ENCODE data around the gene ADAMTSL5.

Gene ADAMTSL5

DNA sequence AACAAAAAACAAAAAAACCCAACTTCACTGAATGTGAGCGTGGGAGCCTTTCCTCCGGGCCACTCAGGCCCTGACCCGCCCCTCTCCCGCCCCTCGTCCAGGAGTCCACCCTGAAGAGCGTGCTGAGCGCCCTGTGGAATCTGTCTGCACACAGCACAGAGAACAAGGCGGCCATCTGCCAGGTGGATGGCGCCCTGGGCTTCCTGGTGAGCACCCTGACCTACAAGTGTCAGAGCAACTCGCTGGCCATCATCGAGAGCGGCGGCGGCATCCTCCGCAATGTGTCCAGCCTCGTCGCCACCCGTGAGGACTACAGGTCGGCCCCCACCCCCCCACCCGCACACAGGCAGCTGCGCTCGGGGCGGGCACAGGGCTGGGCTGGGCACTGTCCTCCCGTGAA is 51.0 kb downstream of the ADAMTSL5 start:
- no peak for DNase-seq

DNA sequence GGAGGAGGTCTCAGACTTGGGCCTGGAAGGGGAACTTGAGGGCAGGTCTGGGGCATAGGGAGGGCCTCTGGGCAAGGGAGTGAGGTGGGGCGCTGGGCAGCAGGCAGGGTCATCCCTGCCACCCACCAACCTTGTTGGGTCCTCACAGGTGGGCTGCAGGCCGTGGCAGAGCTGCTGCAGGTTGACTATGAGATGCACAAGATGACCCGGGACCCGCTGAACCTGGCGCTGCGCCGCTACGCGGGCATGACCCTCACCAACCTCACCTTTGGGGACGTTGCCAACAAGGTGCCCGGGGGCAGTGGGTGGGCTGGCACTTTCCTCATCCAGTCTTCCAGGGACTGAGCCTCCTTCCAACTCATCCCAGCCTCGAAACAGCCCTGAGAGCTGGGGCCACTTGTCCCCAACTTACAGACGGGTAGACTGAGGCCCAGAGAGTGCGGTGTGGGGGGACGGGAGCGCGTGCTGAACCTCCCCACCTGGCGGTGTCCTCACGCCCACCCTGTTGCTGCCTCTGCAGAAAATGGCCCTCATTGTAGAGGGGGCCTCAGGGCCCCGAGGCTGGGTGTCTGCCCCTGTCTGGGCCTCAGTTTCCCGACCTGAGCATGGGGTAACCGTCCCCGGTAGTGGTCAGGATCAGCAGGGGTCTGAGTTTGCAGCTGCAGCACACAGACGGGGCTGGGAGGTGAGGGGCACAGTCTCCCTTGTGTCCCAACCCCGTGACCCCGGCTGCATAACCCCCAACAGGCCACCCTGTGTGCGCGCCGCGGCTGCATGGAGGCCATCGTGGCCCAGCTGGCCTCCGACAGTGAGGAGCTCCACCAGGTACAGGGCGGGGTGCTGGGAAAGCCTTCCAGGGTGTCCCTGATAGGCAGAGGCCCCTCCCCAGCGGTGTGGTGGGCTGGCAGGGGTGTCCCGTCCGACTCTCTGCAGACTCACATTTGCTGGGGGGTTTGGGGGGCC is 52.5 kb downstream of the ADAMTSL5 start:
- DNase-seq = no peak

DNA sequence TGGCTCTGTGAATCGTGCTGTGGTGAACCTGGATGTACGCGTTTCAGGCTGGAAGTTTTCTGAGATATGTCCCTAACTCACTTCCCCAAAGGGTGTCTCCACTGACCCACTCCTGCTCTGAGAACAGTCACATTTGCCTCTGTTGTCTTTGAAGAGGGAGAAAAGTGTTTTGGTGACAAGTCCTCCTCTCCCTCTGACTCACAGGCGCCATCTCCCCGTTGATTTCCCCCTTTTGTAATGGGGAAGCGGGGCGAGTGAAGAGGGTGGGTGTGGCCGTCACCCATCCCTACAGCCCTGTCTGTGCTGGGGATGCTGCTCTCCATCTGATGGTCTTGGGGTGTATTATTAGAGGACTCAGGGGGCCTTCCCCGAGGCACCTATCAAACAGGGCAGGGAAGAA is 53.3 kb downstream of the ADAMTSL5 start:
- no peak for DNase-seq

DNA sequence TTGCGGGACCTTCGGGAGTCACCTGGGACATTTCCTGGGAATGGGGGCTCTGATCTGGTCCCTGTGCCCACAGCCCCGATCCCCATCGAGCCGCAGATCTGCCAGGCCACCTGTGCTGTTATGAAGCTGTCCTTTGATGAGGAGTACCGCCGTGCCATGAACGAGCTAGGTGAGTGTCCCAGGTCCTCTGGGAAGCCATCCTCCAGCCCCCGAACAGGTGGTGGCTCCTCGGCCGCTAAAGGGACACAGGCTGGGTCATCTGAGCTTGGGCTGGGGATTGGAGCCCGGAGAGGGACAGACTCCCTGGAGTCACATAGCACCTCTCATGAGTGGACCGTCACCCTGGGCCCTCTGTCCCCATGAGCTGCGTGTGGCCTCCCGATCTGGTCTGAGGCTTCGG is 54.9 kb downstream of the ADAMTSL5 start:
- DNase-seq = no peak

DNA sequence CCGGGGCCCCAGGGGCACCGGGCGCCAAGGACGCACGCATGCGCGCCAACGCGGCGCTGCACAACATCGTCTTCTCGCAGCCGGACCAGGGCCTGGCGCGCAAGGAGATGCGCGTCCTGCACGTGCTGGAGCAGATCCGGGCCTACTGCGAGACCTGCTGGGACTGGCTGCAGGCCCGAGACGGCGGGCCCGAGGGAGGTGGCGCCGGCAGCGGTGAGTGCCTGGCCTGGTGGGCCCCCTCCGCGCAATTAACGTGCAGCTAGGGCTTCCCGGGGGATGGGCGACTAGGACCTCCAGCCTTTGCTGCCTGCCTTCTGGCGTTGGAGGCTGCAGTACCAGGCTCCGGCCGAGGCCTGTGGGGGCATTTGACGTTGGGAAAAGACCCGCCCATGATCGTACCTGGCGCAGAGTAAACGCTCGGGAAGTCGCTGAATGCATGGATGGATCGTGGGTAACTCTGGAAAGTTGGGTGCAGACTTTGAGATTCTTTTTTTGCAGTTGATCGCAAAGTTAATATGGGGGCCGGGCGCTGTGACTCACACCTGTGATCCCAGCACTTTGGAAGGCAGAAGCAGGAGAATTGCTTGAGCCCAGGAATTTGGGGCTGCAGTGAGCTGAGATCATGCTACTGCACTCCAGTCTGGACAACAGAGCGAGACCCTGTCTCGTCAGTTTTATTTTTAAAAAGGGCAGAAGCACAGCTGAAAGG is 55.6 kb downstream of the ADAMTSL5 start:
- no peak for DNase-seq

DNA sequence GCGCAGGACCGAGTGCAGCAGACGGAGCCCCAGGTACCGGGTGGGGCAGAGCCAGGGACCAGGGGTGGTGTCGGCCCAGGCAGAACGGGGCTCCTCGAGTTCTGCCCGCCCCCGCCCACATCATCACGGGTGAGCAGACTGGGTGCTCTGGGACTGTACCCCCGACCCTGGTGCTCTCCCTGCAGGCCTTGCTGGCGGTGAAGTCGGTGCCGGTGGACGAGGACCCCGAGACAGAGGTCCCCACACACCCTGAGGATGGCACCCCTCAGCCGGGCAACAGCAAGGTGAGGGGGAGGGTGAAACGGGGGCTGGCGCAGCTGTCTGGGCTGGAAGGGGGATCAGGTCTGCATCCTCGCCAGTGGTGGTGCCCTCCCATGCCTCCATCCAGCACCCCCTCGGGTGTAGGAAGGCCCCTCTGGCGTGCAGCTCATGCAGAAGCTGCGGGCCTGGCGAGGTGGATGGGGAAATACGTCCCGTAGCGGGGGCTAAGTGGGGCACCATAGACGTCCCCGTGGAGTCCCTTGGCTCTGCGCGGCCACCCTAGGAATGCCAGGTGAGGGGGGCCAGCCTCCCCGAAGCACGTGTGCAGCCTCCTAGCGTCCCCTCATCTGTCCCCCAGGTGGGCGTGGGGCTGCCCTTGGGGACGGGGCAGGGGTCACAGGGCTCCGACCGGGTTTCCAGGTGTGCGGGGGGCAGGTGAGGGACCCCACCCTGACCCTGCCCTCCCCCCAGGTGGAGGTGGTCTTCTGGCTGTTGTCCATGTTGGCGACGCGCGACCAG is 56.5 kb downstream of the ADAMTSL5 start:
- DNase-seq = no peak

DNA sequence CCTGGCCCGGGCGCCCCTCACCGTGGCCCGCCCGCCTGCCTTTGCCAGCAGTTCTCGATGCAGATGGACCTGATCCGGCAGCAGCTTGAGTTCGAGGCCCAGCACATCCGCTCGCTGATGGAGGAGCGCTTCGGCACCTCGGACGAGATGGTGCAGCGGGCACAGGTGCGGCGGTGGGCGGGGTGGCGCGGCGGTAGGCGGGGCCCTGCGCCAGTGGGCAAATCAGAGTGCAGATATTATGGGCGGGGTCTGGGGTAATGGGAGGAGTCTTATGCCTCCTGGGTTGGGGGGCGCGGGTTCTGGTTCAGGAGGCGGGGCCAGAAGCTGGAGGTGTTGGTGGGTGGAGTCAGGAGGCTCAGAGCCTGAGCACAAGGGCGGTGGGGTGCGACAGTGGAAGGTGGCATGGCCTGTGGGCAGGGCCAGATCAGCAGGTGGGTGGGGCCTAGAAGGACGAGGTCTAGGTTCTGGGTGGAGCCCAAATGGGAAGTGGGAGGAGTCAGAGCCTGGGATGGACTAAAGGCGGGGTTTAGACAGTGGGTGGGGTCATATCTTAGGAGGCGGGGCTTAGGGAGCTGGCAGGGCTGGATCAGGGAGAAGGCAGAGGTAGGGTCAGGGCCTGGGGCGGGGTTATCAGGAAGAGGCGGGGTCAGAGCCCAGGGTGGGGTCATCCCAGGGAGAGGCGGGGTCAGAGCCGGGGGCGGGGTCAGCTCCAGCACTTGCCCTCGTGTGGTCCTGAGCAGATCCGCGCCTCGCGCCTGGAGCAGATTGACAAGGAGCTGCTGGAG is 57.3 kb downstream of the ADAMTSL5 start:
- peak; percentile 59 for DNase-seq
